ENCODE measurements around the gene SUSD6. TPM values are rescaled to one million over a fixed set of nuclear protein-coding genes. Genes with fewer than 3 reads are reported as not detected.

SUSD6 gene
- total RNA-seq, 1 donor from 2014 or later, result 34.7 TPM

- no peak for TF ChIP-seq CTCF (IDR thresholded peaks at IDR 0.05; ENCODE audit: unreplicated experiment)
- no peaks in the 10 kb centered on the region for H3K27me3 Mint-ChIP-seq (ENCODE audit: low read depth)
- peaks cover 16% of the 10 kb centered on the region for H3K4me1 Mint-ChIP-seq
- H3K4me3 Mint-ChIP-seq, result no peak overlapping the region
- no peak overlapping the region for H3K27ac Mint-ChIP-seq
- DNase-seq (ENCODE audit: low spot score in 2 of 2, unreplicated experiment in 2 of 2), result no peak
- peaks cover 6% of the 10 kb centered on the region for H3K36me3 Mint-ChIP-seq
- H3K9me3 Mint-ChIP-seq, result no peaks in the 10 kb centered on the region
These were observed 61.0 kb downstream of the SUSD6 start for GRCh38 chr14:69672356-69672755.

GRCh38 chr14:69673104-69673503 lies 61.7 kb downstream of the SUSD6 start:
- no peaks in the 10 kb centered on the region for H3K27me3 Mint-ChIP-seq (ENCODE audit: low read depth)
- H3K4me3 Mint-ChIP-seq, result no peak overlapping the region
- no peaks in the 10 kb centered on the region for H3K9me3 Mint-ChIP-seq
- no peak for DNase-seq (ENCODE audit: low spot score in 2 of 2, unreplicated experiment in 2 of 2)
- H3K4me1 Mint-ChIP-seq, result peaks cover 13% of the 10 kb centered on the region
- no peak overlapping the region for H3K27ac Mint-ChIP-seq
- peaks cover 3% of the 10 kb centered on the region for H3K36me3 Mint-ChIP-seq
- TF ChIP-seq CTCF (IDR thresholded peaks at IDR 0.05; ENCODE audit: unreplicated experiment), result no peak

GRCh38 chr14:69673578-69674305 lies 62.3 kb downstream of the SUSD6 start:
- DNase-seq (ENCODE audit: low spot score in 2 of 2, unreplicated experiment in 2 of 2), result no peak
- Mint-ChIP-seq H3K4me3 (no peak overlapping the region), H3K4me1 (peaks cover 13% of the 10 kb centered on the region), H3K27me3 (ENCODE audit: low read depth) (no peaks in the 10 kb centered on the region), H3K9me3 (no peaks in the 10 kb centered on the region), H3K36me3 (peaks cover 3% of the 10 kb centered on the region), H3K27ac (no peak overlapping the region)
- TF ChIP-seq CTCF (IDR thresholded peaks at IDR 0.05; ENCODE audit: unreplicated experiment), result no peak

- Mint-ChIP-seq H3K27ac (no peak overlapping the region), H3K9me3 (no peaks in the 10 kb centered on the region), H3K36me3 (peaks cover 3% of the 10 kb centered on the region), H3K4me1 (peaks cover 11% of the 10 kb centered on the region), H3K27me3 (ENCODE audit: low read depth) (no peaks in the 10 kb centered on the region), H3K4me3 (no peak overlapping the region)
- DNase-seq (ENCODE audit: low spot score in 2 of 2, unreplicated experiment in 2 of 2), result no peak
- TF ChIP-seq CTCF (IDR thresholded peaks at IDR 0.05; ENCODE audit: unreplicated experiment), result no peak
These were observed 63.3 kb downstream of the SUSD6 start for GRCh38 chr14:69674546-69675244.

- no peaks in the 10 kb centered on the region for H3K9me3 Mint-ChIP-seq
- H3K27me3 Mint-ChIP-seq (ENCODE audit: low read depth), result no peaks in the 10 kb centered on the region
- H3K4me3 Mint-ChIP-seq, result no peak overlapping the region
- peaks cover 3% of the 10 kb centered on the region for H3K36me3 Mint-ChIP-seq
- no peak for TF ChIP-seq CTCF (IDR thresholded peaks at IDR 0.05; ENCODE audit: unreplicated experiment)
- DNase-seq (ENCODE audit: low spot score in 2 of 2, unreplicated experiment in 2 of 2), result no peak
- peaks cover 6% of the 10 kb centered on the region for H3K4me1 Mint-ChIP-seq
- no peak overlapping the region for H3K27ac Mint-ChIP-seq
These were observed 63.8 kb downstream of the SUSD6 start for GRCh38 chr14:69675245-69675583.

All from mesothelial cell of epicardium (in vitro differentiated cells).